Gastroesophageal sphincter (tissue), 3 donors: ENCODE measurements around the gene KDM2A.
A peak's percentile ranks its signal among the peaks of the same experiment; 100 is the strongest.

Source experiments
- EP300 ChIP-seq: sonication (generic); formaldehyde crosslinking; IDR thresholded peaks from one replicate; pipeline ENCODE4 v1.6.1; 2017; ENCODE audit warnings: antibody characterized with exemption, mild to moderate bottlenecking
- POLR2A ChIP-seq, 2 donors: fragments of 450-650 bp; IDR thresholded peaks; one replicate each; pipeline ENCODE4 v1.6.1; 2017; ENCODE audit warnings: antibody characterized with exemption in 2 of 2, mild to moderate bottlenecking in 2 of 2, moderate library complexity in 1 of 2
- POLR2AphosphoS5 ChIP-seq: sonication (generic); formaldehyde crosslinking; IDR thresholded peaks from one replicate; pipeline ENCODE4 v1.6.1; 2017; ENCODE audit warnings: antibody characterized with exemption
- TF ChIP-seq, protein P1 (sequence below), 4 experiments: fragments of 200-600 bp in 2 of 4; fragments of 450-650 bp in 2 of 4; sonication (generic) in 1 of 4; IDR thresholded peaks; one replicate each; pipeline ENCODE4 v1.5.1; 2017 to 2019; ENCODE audit warnings: antibody characterized with exemption in 4 of 4, mild to moderate bottlenecking in 2 of 4, moderate library complexity in 2 of 4

DNA sequence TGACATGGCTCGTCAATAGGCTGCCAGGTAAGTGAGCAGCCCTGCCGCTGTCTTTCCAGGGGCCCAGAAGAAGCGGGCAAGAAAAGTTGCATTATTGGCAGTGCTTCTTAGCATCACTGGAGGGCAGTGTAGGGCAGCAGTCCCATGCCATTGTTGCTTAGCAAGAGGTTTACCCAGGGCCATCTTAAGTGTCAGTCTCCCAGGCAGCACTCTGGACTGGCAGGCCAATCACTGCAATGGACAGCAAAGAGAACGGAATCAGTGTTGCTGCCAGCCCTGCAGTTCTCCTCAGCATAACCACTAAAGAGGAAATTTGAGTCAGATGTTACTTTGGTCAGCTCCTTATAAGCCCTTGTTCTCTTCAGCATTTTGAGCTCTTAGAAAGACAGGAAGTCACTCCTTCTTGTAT lies 133.8 kb downstream of the KDM2A start:
- TF ChIP-seq, protein P1, sequence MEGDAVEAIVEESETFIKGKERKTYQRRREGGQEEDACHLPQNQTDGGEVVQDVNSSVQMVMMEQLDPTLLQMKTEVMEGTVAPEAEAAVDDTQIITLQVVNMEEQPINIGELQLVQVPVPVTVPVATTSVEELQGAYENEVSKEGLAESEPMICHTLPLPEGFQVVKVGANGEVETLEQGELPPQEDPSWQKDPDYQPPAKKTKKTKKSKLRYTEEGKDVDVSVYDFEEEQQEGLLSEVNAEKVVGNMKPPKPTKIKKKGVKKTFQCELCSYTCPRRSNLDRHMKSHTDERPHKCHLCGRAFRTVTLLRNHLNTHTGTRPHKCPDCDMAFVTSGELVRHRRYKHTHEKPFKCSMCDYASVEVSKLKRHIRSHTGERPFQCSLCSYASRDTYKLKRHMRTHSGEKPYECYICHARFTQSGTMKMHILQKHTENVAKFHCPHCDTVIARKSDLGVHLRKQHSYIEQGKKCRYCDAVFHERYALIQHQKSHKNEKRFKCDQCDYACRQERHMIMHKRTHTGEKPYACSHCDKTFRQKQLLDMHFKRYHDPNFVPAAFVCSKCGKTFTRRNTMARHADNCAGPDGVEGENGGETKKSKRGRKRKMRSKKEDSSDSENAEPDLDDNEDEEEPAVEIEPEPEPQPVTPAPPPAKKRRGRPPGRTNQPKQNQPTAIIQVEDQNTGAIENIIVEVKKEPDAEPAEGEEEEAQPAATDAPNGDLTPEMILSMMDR (IDR thresholded peaks at IDR 0.05): peak in 3 of 4 experiments; percentile 7 to 30 (median 11)
- TF ChIP-seq POLR2A (IDR thresholded peaks at IDR 0.05): no peak
- no peak for TF ChIP-seq EP300
- TF ChIP-seq POLR2AphosphoS5: peak; percentile 5
